Activated B cell treated with CpG ODN at 0.5 μM for 24 hours (primary cell): ENCODE measurements around the gene LONP2. TPM values are rescaled to one million over a fixed set of nuclear protein-coding genes. Genes with fewer than 3 reads are reported as not detected.

ENCODE experiments used
- ATAC-seq: fragments of 200-7000 bp; cut with Tn5 transposase; one replicate; pipeline ENCODE4 v1.10.0; 2021; ENCODE audit warnings: low read depth, mild to moderate bottlenecking, moderate library complexity
- CTCF ChIA-PET: fragments of 350-600 bp; sonication (Branson Sonifier 250); formaldehyde crosslinking; loops from one replicate; lab custom pipeline; 2021; ENCODE audit warnings: antibody characterized with exemption; lab: Charles Lee
- POLR2A ChIA-PET: fragments of 350-600 bp; sonication (Branson Sonifier 250); formaldehyde crosslinking; loops from one replicate; lab custom pipeline; 2021; ENCODE audit warnings: antibody characterized with exemption; lab: Charles Lee
- DNase-seq: peaks from one replicate; pipeline ENCODE4 v3.0.0; 2022
- H3K27ac Mint-ChIP-seq: one replicate; pipeline ENCODE4 v1.8.0; 2020; ENCODE audit warnings: mixed read lengths
- H3K27me3 Mint-ChIP-seq: one replicate; pipeline ENCODE4 v1.8.0; 2021; ENCODE audit warnings: mixed read lengths
- H3K36me3 Mint-ChIP-seq: one replicate; pipeline ENCODE4 v1.8.0; 2021; ENCODE audit warnings: low read depth, mixed read lengths
- H3K4me1 Mint-ChIP-seq: one replicate; pipeline ENCODE4 v1.8.0; 2021; ENCODE audit warnings: mixed read lengths
- H3K4me3 Mint-ChIP-seq: one replicate; pipeline ENCODE4 v1.8.0; 2020; ENCODE audit warnings: mild to moderate bottlenecking, mixed read lengths
- H3K9me3 Mint-ChIP-seq: one replicate; pipeline ENCODE4 v1.8.0; 2020; ENCODE audit warnings: mixed read lengths
- intact Hi-C: fragments of 100-400 bp; cut with micrococcal nuclease; formaldehyde crosslinking; loops from one replicate; pipeline ENCODE4 v1.15.1; 2024
- total RNA-seq: library from RNA; stranded (reverse); gene quantifications from 2 replicates; pipeline ENCODE4 v1.2.3, GENCODE V29; 2022
- TF ChIP-seq, protein P1 (sequence below): fragments of 200-600 bp; IDR thresholded peaks from one replicate; pipeline ENCODE4 v1.8.0; 2022; ENCODE audit warnings: antibody characterized with exemption, mild to moderate bottlenecking

Gene LONP2
- total RNA-seq, 1 donor from 2014 or later: 72.7 TPM

DNA sequence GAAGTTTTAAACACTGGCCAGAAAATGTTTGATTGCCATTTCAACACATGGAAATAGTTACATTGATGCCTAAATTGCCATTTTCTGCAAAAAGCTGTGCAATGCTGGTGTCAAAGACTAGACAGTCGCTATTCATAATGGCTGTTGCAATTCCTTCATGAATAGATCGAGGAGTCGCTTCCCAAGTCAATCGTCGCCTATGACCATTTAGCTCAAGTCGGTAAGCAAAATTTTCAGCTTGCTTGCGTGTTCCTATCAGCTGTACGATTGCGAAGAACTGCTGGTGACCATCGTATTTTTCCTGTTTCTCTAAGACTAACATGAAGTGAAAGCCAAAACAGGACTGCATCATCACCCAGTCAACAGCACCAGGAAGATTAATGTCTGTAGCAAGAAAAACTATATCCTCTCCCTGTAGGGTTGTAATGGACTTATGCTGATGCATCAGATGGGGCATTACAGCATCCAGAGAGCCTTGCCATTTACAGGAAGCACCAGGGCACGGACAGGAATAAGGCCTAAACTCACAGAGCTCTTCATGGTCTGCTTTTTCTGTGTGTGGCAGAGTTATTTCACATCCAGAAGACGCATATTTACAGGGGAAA lies 117.5 kb downstream of the LONP2 start:
- H3K36me3 Mint-ChIP-seq: peaks cover 29% of the 10 kb centered on the region
- no peak overlapping the region for H3K4me3 Mint-ChIP-seq
- H3K4me1 Mint-ChIP-seq: peaks cover 55% of the 10 kb centered on the region
- H3K9me3 Mint-ChIP-seq: no peaks in the 10 kb centered on the region
- ChIA-PET CTCF (interaction anchor here (1.1 to 1.4 kb wide), 2 partner anchors 166 to 268 kb away, joined by 4 to 6 read pairs; no protein-coding TSS in a partner anchor), POLR2A (no interaction called here)
- H3K27ac Mint-ChIP-seq: no peak overlapping the region
- intact Hi-C loops: no loop called here
- DNase-seq: no peak
- no peak for ATAC-seq
- no peaks in the 10 kb centered on the region for H3K27me3 Mint-ChIP-seq
- TF ChIP-seq, protein P1, sequence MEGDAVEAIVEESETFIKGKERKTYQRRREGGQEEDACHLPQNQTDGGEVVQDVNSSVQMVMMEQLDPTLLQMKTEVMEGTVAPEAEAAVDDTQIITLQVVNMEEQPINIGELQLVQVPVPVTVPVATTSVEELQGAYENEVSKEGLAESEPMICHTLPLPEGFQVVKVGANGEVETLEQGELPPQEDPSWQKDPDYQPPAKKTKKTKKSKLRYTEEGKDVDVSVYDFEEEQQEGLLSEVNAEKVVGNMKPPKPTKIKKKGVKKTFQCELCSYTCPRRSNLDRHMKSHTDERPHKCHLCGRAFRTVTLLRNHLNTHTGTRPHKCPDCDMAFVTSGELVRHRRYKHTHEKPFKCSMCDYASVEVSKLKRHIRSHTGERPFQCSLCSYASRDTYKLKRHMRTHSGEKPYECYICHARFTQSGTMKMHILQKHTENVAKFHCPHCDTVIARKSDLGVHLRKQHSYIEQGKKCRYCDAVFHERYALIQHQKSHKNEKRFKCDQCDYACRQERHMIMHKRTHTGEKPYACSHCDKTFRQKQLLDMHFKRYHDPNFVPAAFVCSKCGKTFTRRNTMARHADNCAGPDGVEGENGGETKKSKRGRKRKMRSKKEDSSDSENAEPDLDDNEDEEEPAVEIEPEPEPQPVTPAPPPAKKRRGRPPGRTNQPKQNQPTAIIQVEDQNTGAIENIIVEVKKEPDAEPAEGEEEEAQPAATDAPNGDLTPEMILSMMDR: no peak

DNA sequence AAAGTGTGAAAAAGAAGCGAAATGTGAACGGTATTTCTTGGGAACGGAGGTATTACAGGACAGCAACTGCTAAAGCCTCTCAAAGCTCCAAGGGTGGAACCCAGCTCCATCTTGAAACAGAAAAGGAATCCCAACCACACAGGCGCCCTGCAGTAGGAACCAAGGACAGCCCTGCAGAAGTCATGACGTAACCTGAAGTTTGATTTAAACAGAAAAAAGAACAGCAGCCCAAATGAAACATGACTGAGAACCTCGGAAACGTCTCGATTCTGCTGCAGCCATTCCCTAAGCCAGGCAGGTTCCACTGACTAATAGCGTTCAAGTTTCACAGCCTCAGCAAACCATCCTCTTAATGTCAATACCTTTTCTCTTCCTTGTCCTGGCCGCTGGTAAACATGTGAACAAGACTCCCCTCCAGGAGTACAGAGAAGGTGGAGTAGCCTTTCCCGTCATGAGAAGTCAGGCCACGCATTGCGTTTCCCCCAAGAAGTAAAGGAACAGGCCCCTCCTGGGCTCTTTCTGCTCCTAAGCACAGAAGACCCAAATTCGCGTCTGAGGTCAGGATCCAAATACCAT lies 121.0 kb downstream of the LONP2 start:
- Mint-ChIP-seq H3K36me3 (peaks cover 15% of the 10 kb centered on the region), H3K4me3 (peak overlapping the region; percentile 88), H3K4me1 (peaks cover 67% of the 10 kb centered on the region), H3K27ac (peak overlapping the region; percentile 65), H3K9me3 (no peaks in the 10 kb centered on the region), H3K27me3 (no peaks in the 10 kb centered on the region)
- TF ChIP-seq, protein P1: no peak
- ATAC-seq (no peak), DNase-seq (no peak)
- ChIA-PET CTCF (interaction anchor here (0.7 kb wide), 1 partner anchor 258 kb away, joined by 3 read pairs; no protein-coding TSS in a partner anchor), POLR2A (interaction anchor here (1.0 to 2.8 kb wide), 4 partner anchors 8 to 172 kb away, joined by 3 to 49 read pairs (median 8); partner anchors contain the start of gene SIAH1)
- intact Hi-C loops: loop anchor here (5.0 kb wide), 2 partner anchors 67 to 1223 kb away; partner anchors contain the start of gene NETO2

DNA sequence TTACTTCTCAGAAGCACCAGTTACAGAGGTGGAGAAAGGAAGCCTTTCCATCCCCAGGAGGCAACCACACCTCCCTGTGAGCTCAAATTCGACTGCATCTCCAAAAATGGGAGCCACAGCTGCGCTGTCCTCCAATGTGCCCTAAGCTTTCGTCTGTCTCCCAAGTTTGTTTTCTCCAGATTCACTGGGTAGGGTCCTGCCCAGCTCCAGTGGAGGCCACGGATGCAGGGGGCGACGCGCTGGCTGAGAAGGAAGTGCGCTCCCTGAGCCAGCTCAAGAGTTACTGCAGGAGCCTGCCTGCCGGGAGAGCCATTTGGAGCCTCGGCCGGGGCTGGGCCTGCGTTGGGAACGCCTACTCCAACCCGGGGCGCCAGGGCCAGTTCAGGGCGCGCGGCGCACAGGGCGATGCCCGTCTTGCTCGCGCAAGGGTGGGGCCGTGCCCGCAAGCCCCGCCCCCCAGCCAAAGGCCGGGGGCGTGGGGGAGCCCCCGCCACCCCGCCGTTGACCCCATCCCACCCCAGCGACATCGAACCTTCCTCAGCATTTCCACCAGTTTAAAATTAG lies 121.6 kb downstream of the LONP2 start:
- intact Hi-C loops: loop anchor here (1.0 to 5.0 kb wide), 7 partner anchors 20 to 1392 kb away; partner anchors contain the start of genes DNAJA2, LONP2, NETO2 and SIAH1
- POLR2A ChIA-PET: interaction anchor here (0.6 to 2.8 kb wide), 21 partner anchors 9 to 1513 kb away, joined by 3 to 49 read pairs (median 4); partner anchors contain the start of genes LONP2, N4BP1 and SIAH1

DNA sequence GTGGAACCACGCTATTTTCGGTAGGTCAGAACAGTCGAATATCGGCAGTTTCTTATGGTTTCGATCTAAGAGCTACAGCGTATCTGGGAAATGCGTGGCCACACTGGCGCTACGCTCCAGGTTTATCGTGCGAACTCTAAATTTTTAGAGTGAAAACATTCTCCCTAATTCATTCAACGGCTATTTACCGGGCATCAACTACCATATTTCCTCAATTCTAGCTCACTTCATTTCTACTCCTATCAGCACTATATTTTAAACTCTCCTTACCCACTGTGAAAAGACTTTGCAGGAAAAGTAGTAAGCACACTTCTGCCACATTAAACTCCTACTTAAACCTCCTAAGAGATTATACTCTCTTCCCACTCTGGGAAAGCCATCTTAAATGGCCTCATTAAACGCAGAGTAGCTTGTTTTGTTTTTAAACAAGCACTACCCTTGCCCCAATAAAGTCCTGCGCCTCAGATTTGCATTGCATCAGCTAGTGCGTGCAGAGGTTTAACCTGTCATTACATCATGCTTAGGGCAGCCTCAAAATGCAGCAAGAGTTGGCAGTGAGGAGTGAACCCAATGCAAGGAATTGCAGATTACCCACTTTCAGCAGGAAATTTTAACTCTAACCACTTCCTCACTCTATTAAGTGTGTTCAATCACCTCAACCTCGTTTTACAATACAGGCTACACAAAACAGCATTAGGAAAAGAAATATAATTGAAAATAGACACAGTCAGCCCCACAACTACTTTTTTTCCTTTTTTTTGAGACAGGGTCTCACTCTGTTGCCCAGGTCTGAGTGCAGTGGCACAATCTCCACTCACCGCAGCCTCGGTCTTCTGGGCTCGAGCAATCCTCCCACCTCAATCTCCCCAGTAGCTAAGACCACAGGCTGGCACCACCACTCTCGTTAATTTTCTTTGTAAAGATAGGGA lies 122.3 kb downstream of the LONP2 start:
- intact Hi-C loops: loop anchor here (1.0 to 5.0 kb wide), 7 partner anchors 19 to 1393 kb away; partner anchors contain the start of genes DNAJA2, LONP2, NETO2 and SIAH1
- TF ChIP-seq, protein P1: no peak
- peak overlapping the region; percentile 96 for H3K27ac Mint-ChIP-seq
- peaks cover 64% of the 10 kb centered on the region for H3K4me1 Mint-ChIP-seq
- DNase-seq (no peak), ATAC-seq (peak; percentile 71)
- H3K4me3 Mint-ChIP-seq: peak overlapping the region; percentile 88
- H3K36me3 Mint-ChIP-seq: peaks cover 13% of the 10 kb centered on the region
- ChIA-PET POLR2A (interaction anchor here (0.6 to 2.8 kb wide), 21 partner anchors 10 to 1514 kb away, joined by 3 to 49 read pairs (median 4); partner anchors contain the start of genes LONP2, N4BP1 and SIAH1), CTCF (interaction anchor here (0.9 to 1.5 kb wide), 3 partner anchors 12 to 257 kb away, joined by 3 to 6 read pairs (median 3); no protein-coding TSS in a partner anchor)
- H3K27me3 Mint-ChIP-seq: no peaks in the 10 kb centered on the region
- H3K9me3 Mint-ChIP-seq: no peaks in the 10 kb centered on the region

More for the DNA sequence above, 121.6 kb downstream of the LONP2 start:
- ATAC-seq: peak; percentile 94
- H3K9me3 Mint-ChIP-seq: no peaks in the 10 kb centered on the region
- H3K4me3 Mint-ChIP-seq: peak overlapping the region; percentile 88
- CTCF ChIA-PET: interaction anchor here (1.2 to 1.5 kb wide), 2 partner anchors 20 to 257 kb away, joined by 3 to 6 read pairs; no protein-coding TSS in a partner anchor
- TF ChIP-seq, protein P1: no peak
- H3K27me3 Mint-ChIP-seq: no peaks in the 10 kb centered on the region
- peaks cover 15% of the 10 kb centered on the region for H3K36me3 Mint-ChIP-seq
- DNase-seq: peak; percentile 74
- H3K27ac Mint-ChIP-seq: peak overlapping the region; percentile 96
- peaks cover 65% of the 10 kb centered on the region for H3K4me1 Mint-ChIP-seq
